Neuronal stem cell (in vitro differentiated cells): ENCODE results near the gene IFT22.
"Not testable (repeated sequence)": the region's sequence is repeated elsewhere in the genome, so short reads cannot be mapped to it uniquely, and the experiment has no call there.

Source experiments
- DNase-seq: peaks from one replicate; pipeline ENCODE4 v3.0.0-alpha.2; 2013; ENCODE audit warnings: low spot score
- H2AFZ ChIP-seq: one replicate; pipeline ENCODE4 v1.6.1; 2013; ENCODE audit warnings: mild to moderate bottlenecking, low read length, inconsistent platforms
- H2AK5ac ChIP-seq: 2 replicates; pipeline ENCODE4 v1.6.1; 2013; ENCODE audit warnings: low read depth, mild to moderate bottlenecking, inconsistent platforms, low read length, moderate library complexity, mixed read lengths
- H2BK120ac ChIP-seq: 2 replicates; pipeline ENCODE4 v1.6.1; 2013; ENCODE audit warnings: low read depth, mild to moderate bottlenecking, inconsistent platforms, low read length, moderate library complexity, mixed read lengths
- H2BK12ac ChIP-seq: one replicate; pipeline ENCODE4 v1.6.1; 2013; ENCODE audit warnings: low read length, inconsistent platforms
- H2BK15ac ChIP-seq: 2 replicates; pipeline ENCODE4 v1.6.1; 2013; ENCODE audit warnings: mild to moderate bottlenecking, low read length, inconsistent platforms, mixed read lengths
- H2BK5ac ChIP-seq: one replicate; pipeline ENCODE4 v1.6.1; 2013; ENCODE audit warnings: inconsistent platforms, mild to moderate bottlenecking, low read length, moderate library complexity
- H3K14ac ChIP-seq: one replicate; pipeline ENCODE4 v1.6.1; 2013; ENCODE audit warnings: low read length, inconsistent platforms
- H3K18ac ChIP-seq: 2 replicates; pipeline ENCODE4 v1.6.1; 2013; ENCODE audit warnings: low read length, inconsistent platforms
- H3K23ac ChIP-seq: 2 replicates; pipeline ENCODE4 v1.6.1; 2013; ENCODE audit warnings: low read depth, mild to moderate bottlenecking, mixed read lengths, low read length, inconsistent platforms; ENCODE audit not compliant: poor library complexity
- H3K27ac ChIP-seq: replicated peaks from 3 replicates; pipeline ENCODE4 v1.5.1; 2013; ENCODE audit warnings: low read length, inconsistent platforms
- H3K27me3 ChIP-seq, 3 experiments: 2 replicates each; pipeline ENCODE4 v1.6.1; 2013; ENCODE audit warnings: low read length in 3 of 3, mild to moderate bottlenecking in 2 of 3, inconsistent platforms in 1 of 3, low read depth in 1 of 3, mixed read lengths in 1 of 3, moderate library complexity in 1 of 3; ENCODE audit not compliant: control insufficient read depth in 3 of 3, insufficient read depth in 3 of 3
- H3K36me3 ChIP-seq, 2 donors: replicated peaks in 1 of 2; 2 replicates each; pipeline ENCODE4 v1.6.1; 2013; ENCODE audit warnings: low read length in 2 of 2; ENCODE audit not compliant: control insufficient read depth in 2 of 2, insufficient read depth in 2 of 2
- H3K4ac ChIP-seq: 2 replicates; pipeline ENCODE4 v1.6.1; 2013; ENCODE audit warnings: inconsistent platforms, mild to moderate bottlenecking, low read length, moderate library complexity
- H3K4me1 ChIP-seq, 2 donors: 1 replicate in 1 of 2; 2 replicates in 1 of 2; pipeline ENCODE4 v1.6.1; 2013; ENCODE audit warnings: low read length in 2 of 2, low read depth in 1 of 2; ENCODE audit not compliant: control insufficient read depth in 2 of 2, insufficient read depth in 1 of 2
- H3K4me2 ChIP-seq: one replicate; pipeline ENCODE4 v1.6.1; 2013; ENCODE audit warnings: mild to moderate bottlenecking, low read length, inconsistent platforms; ENCODE audit not compliant: insufficient read depth, poor library complexity, severe bottlenecking
- H3K4me3 ChIP-seq, 2 donors: 2 replicates each; pipeline ENCODE4 v1.5.1; 2013; ENCODE audit warnings: low read length in 2 of 2, mild to moderate bottlenecking in 2 of 2, inconsistent platforms in 1 of 2, moderate library complexity in 1 of 2
- H3K79me1 ChIP-seq: one replicate; pipeline ENCODE4 v1.6.1; 2013; ENCODE audit warnings: low read depth, mild to moderate bottlenecking, inconsistent platforms, low read length, moderate library complexity
- H3K9ac ChIP-seq: one replicate; pipeline ENCODE4 v1.6.1; 2013; ENCODE audit warnings: mild to moderate bottlenecking, low read depth, low read length, inconsistent platforms; ENCODE audit not compliant: poor library complexity
- H3K9me3 ChIP-seq, 2 donors: replicated peaks in 1 of 2; 2 replicates each; pipeline versions ENCODE3 to v1.6.1; 2013; ENCODE audit warnings: low read length in 2 of 2, mild to moderate bottlenecking in 2 of 2, inconsistent platforms in 1 of 2, low read depth in 1 of 2, mixed read lengths in 1 of 2, moderate library complexity in 1 of 2; ENCODE audit not compliant: control insufficient read depth in 2 of 2, insufficient read depth in 1 of 2
- H4K8ac ChIP-seq: one replicate; pipeline ENCODE4 v1.6.1; 2013; ENCODE audit warnings: low read depth, mild to moderate bottlenecking, inconsistent platforms, low read length, moderate library complexity
- H4K91ac ChIP-seq: one replicate; pipeline ENCODE4 v1.6.1; 2013; ENCODE audit warnings: low read length, low read depth, mild to moderate bottlenecking, inconsistent platforms; ENCODE audit not compliant: poor library complexity
- WGBS, 2 donors: extraction: QIAGEN DNeasy Blood & Tissue Kit; methylation state at CpG; one replicate each; pipeline ENCODE4 v1.1.7; 2013; ENCODE audit warnings: missing lambda C conversion rate in 2 of 2, mixed read lengths in 1 of 2; ENCODE audit not compliant: insufficient read length in 2 of 2, insufficient replicate concordance in 1 of 2; ENCODE audit errors: extremely low coverage in 2 of 2; 5-methylcytosine and 5-hydroxymethylcytosine counted together

IFT22 gene

GRCh38 chr7:101362334-101363195, 41.0 kb upstream of the IFT22 start, which contains the start of gene COL26A1:
Gene COL26A1, plus strand, starts transcription at chr7:101362875. Its CDS starts 158 bp downstream, at chr7:101363033.
- H3K14ac ChIP-seq = peak within 1 kb of the TSS; percentile 71
- peak within 1 kb of the TSS; percentile 100 for H2AFZ ChIP-seq
- peak within 1 kb of the TSS; percentile 78 for H3K4me2 ChIP-seq
- H3K4me1 ChIP-seq = peaks cover 0 to 3% of the 10 kb centered on the region in 2 donors
- H2BK5ac ChIP-seq = peak within 1 kb of the TSS; percentile 100
- H4K91ac ChIP-seq = no peak within 1 kb of the TSS
- H3K27me3 ChIP-seq = no peaks in the 10 kb centered on the region
- H2AK5ac ChIP-seq = peak within 1 kb of the TSS; percentile 95
- H2BK120ac ChIP-seq = peak within 1 kb of the TSS; percentile 81
- H3K9ac ChIP-seq = peak within 1 kb of the TSS; percentile 98
- H3K23ac ChIP-seq = no peak within 1 kb of the TSS
- peak within 1 kb of the TSS; percentile 84 for H2BK12ac ChIP-seq
- WGBS, 2 donors = no CpG with 5 or more reads among the region's 76 CpGs
- peaks cover 0 to 9% of the 10 kb centered on the region in 2 donors for H3K9me3 ChIP-seq
- H3K79me1 ChIP-seq = peaks cover 7% of the 10 kb centered on the region
- H3K36me3 ChIP-seq = peaks cover 0 to 6% of the 10 kb centered on the region in 2 donors
- peak within 1 kb of the TSS; percentile 100 for H3K18ac ChIP-seq
- H3K27ac ChIP-seq = peak within 1 kb of the TSS; percentile 73
- H4K8ac ChIP-seq = peak within 1 kb of the TSS; percentile 98
- H2BK15ac ChIP-seq = peak within 1 kb of the TSS; percentile 10
- H3K4ac ChIP-seq = peak within 1 kb of the TSS; percentile 89
- DNase-seq = peak; percentile 44
- peak within 1 kb of the TSS; percentile 96 to 97 for H3K4me3 ChIP-seq

- Histone ChIP-seq H3K79me1 (no peaks in the 10 kb centered on the region), H3K27ac (no peak overlapping the region), H3K9me3 (peaks cover 0 to 4% of the 10 kb centered on the region in 2 donors), H2BK5ac (no peak overlapping the region), H2BK120ac (no peak overlapping the region), H3K18ac (no peak overlapping the region), H2BK12ac (no peak overlapping the region), H3K4me2 (no peak overlapping the region), H3K36me3 (no peaks in the 10 kb centered on the region), H3K23ac (no peak overlapping the region), H2AFZ (no peak overlapping the region), H3K4me1 (peaks cover 0 to 2% of the 10 kb centered on the region in 2 donors), H3K27me3 (no peaks in the 10 kb centered on the region), H4K8ac (no peak overlapping the region), H3K4me3 (no peak overlapping the region), H2BK15ac (no peak overlapping the region), H2AK5ac (no peak overlapping the region), H3K9ac (no peak overlapping the region), H3K14ac (no peak overlapping the region), H4K91ac (no peak overlapping the region), H3K4ac (no peak overlapping the region)
- no CpG with 5 or more reads among the region's 7 CpGs for WGBS, 2 donors
- no peak for DNase-seq
These were observed 35.8 kb upstream of the IFT22 start for GRCh38 chr7:101357433-101357832.

- Histone ChIP-seq H2BK15ac (no peak overlapping the region), H2BK120ac (no peak overlapping the region), H2BK5ac (no peak overlapping the region), H3K27me3 (no peaks in the 10 kb centered on the region), H3K4me2 (no peak overlapping the region), H2AK5ac (no peak overlapping the region), H3K9ac (no peak overlapping the region), H3K9me3 (no peaks in the 10 kb centered on the region), H3K4ac (no peak overlapping the region), H4K91ac (no peak overlapping the region), H2BK12ac (no peak overlapping the region), H3K23ac (no peak overlapping the region), H3K4me3 (no peak overlapping the region), H3K18ac (no peak overlapping the region), H3K4me1 (no peaks in the 10 kb centered on the region), H3K14ac (no peak overlapping the region), H3K79me1 (peaks cover 1% of the 10 kb centered on the region), H3K27ac (no peak overlapping the region), H3K36me3 (peaks cover 0 to 2% of the 10 kb centered on the region in 2 donors), H2AFZ (no peak overlapping the region), H4K8ac (no peak overlapping the region)
- no peak for DNase-seq
- no CpG with 5 or more reads among the region's 2 CpGs for WGBS, 2 donors
These were observed 31.3 kb upstream of the IFT22 start for GRCh38 chr7:101352920-101353308.

- H2BK5ac ChIP-seq, H3K79me1 ChIP-seq, H2AFZ ChIP-seq, H3K4me1 ChIP-seq, H4K91ac ChIP-seq, H4K8ac ChIP-seq, H3K9me3 ChIP-seq, H3K27me3 ChIP-seq, H3K4ac ChIP-seq, H3K4me3 ChIP-seq, H3K23ac ChIP-seq, H2BK15ac ChIP-seq, H2AK5ac ChIP-seq, H3K4me2 ChIP-seq, H3K9ac ChIP-seq, H3K18ac ChIP-seq, H3K14ac ChIP-seq, DNase-seq, H2BK12ac ChIP-seq, H3K27ac ChIP-seq, H2BK120ac ChIP-seq, H3K36me3 ChIP-seq: not testable (repeated sequence)
- no CpG with 5 or more reads among the region's 12 CpGs for WGBS, 2 donors
These were observed 27.7 kb upstream of the IFT22 start for GRCh38 chr7:101349300-101349699.
